Measurements from ENCODE around the gene SLC35G6.

GRCh38 chr17:7476494-7476893 lies 4.8 kb upstream of the SLC35G6 start:
- no peak for TF ChIP-seq CTCF (conservative IDR thresholded peaks at IDR 0.05; ENCODE audit: low read length)
- no peak for TF ChIP-seq EZH2phosphoT487 (IDR thresholded peaks at IDR 0.05; ENCODE audit: borderline replicate concordance, low read depth, low read length)
